Ovary (tissue), 3 donors: ENCODE measurements around the gene MRM2.

ENCODE experiments used
- CTCF ChIP-seq, 3 donors: fragments of 450-650 bp in 2 of 3; fragments of 200-600 bp in 1 of 3; IDR thresholded peaks; one replicate each; pipeline versions ENCODE4 v1.5.1 to v1.8.0; 2016 to 2022; ENCODE audit warnings: antibody characterized with exemption in 3 of 3, mild to moderate bottlenecking in 1 of 3
- POLR2A ChIP-seq: fragments of 450-650 bp; IDR thresholded peaks from one replicate; pipeline ENCODE4 v1.6.1; 2017; ENCODE audit warnings: antibody characterized with exemption, mild to moderate bottlenecking, moderate library complexity
- donor health status: DM: no; HTN: no; CAD: no.

GRCh38 chr7:2208712-2209111 is 33.3 kb downstream of the MRM2 start:
- TF ChIP-seq CTCF (IDR thresholded peaks at IDR 0.05) (no peak), POLR2A (no peak)
